RWPE2 (cell line): ENCODE data around the gene COA5.

Experiments used
- ATAC-seq: fragments of 200-7000 bp; cut with Tn5 transposase; 3 replicates; pipeline ENCODE4 v1.9.1; 2021; ENCODE audit warnings: low read depth
- DNase-seq: peaks from one replicate; pipeline ENCODE4 v3.0.0-alpha.2; 2020; ENCODE audit warnings: low spot score
- H3K27ac ChIP-seq: fragments of 450-650 bp; 2 replicates; pipeline ENCODE4 v1.5.1; 2017; ENCODE audit warnings: mild to moderate bottlenecking; ENCODE audit not compliant: poor library complexity, severe bottlenecking
- H3K27me3 ChIP-seq: fragments of 250-450 bp; sonication (Bioruptor Pico); 2 replicates; pipeline ENCODE4 v1.5.1; 2021; ENCODE audit warnings: mild to moderate bottlenecking, moderate library complexity; ENCODE audit not compliant: insufficient read depth, poor library complexity, severe bottlenecking
- H3K36me3 ChIP-seq: fragments of 250-450 bp; sonication (Bioruptor Pico); 2 replicates; pipeline ENCODE4 v1.5.1; 2020; ENCODE audit warnings: low read depth, mild to moderate bottlenecking, moderate library complexity
- H3K4me1 ChIP-seq: fragments of 250-450 bp; sonication (Bioruptor Pico); 2 replicates; pipeline ENCODE4 v1.5.1; 2021; ENCODE audit warnings: mild to moderate bottlenecking, moderate library complexity; ENCODE audit not compliant: insufficient read depth, poor library complexity, severe bottlenecking
- H3K4me3 ChIP-seq: fragments of 250-450 bp; sonication (Bioruptor Pico); 2 replicates; pipeline ENCODE4 v1.5.1; 2021; ENCODE audit warnings: mild to moderate bottlenecking, moderate library complexity; ENCODE audit not compliant: severe bottlenecking
- H3K9me3 ChIP-seq: fragments of 250-450 bp; sonication (Bioruptor Pico); 2 replicates; pipeline ENCODE4 v1.5.1; 2021; ENCODE audit warnings: mild to moderate bottlenecking, moderate library complexity; ENCODE audit not compliant: severe bottlenecking
- CTCF ChIP-seq: fragments of 450-650 bp; IDR thresholded peaks from one replicate; pipeline ENCODE4 v1.5.1; 2017; ENCODE audit warnings: mild to moderate bottlenecking, moderate library complexity; ENCODE audit not compliant: poor library complexity, severe bottlenecking

COA5 gene

GRCh38 chr2:98569197-98569793, 39.0 kb downstream of the COA5 start:
- peak; percentile 56 for TF ChIP-seq CTCF
- no peak for DNase-seq
- Histone ChIP-seq H3K27ac (no peak overlapping the region), H3K36me3 (peaks cover 16% of the 10 kb centered on the region; the same call in 1 of the 2 replicates), H3K27me3 (no peaks in the 10 kb centered on the region), H3K4me1 (no peaks in the 10 kb centered on the region), H3K4me3 (no peak overlapping the region), H3K9me3 (no peaks in the 10 kb centered on the region)
- no peak for ATAC-seq

GRCh38 chr2:98568161-98568956, 40.0 kb downstream of the COA5 start:
- no peaks in the 10 kb centered on the region for H3K27me3 ChIP-seq
- no peak for TF ChIP-seq CTCF
- H3K4me3 ChIP-seq, result no peak overlapping the region
- no peaks in the 10 kb centered on the region for H3K4me1 ChIP-seq
- H3K9me3 ChIP-seq, result no peaks in the 10 kb centered on the region
- ATAC-seq, result peak; percentile 63; the same call in 2 of the 3 replicates
- DNase-seq, result no peak
- H3K27ac ChIP-seq, result no peak overlapping the region
- H3K36me3 ChIP-seq, result peaks cover 16% of the 10 kb centered on the region; the same call in 1 of the 2 replicates

GRCh38 chr2:98565941-98566340, 42.4 kb downstream of the COA5 start:
- no peak for TF ChIP-seq CTCF
- ATAC-seq, result no peak
- no peaks in the 10 kb centered on the region for H3K27me3 ChIP-seq
- no peak for DNase-seq
- H3K4me1 ChIP-seq, result no peaks in the 10 kb centered on the region
- H3K9me3 ChIP-seq, result no peaks in the 10 kb centered on the region
- H3K27ac ChIP-seq, result no peak overlapping the region
- H3K36me3 ChIP-seq, result peaks cover 16% of the 10 kb centered on the region; the same call in 1 of the 2 replicates
- H3K4me3 ChIP-seq, result no peak overlapping the region

- no peaks in the 10 kb centered on the region for H3K9me3 ChIP-seq
- H3K27ac ChIP-seq, result no peak overlapping the region
- H3K27me3 ChIP-seq, result no peaks in the 10 kb centered on the region
- no peak for TF ChIP-seq CTCF
- H3K4me1 ChIP-seq, result no peaks in the 10 kb centered on the region
- no peak overlapping the region for H3K4me3 ChIP-seq
- H3K36me3 ChIP-seq, result peaks cover 16% of the 10 kb centered on the region; the same call in 1 of the 2 replicates
- DNase-seq, result no peak
- no peak for ATAC-seq
Measured at GRCh38 chr2:98565286-98565860, 42.9 kb downstream of the COA5 start.
